BJ (cell line): Measurements from ENCODE around the gene IZUMO4. TPM values are rescaled to one million over a fixed set of nuclear protein-coding genes. Genes with fewer than 3 reads are reported as not detected.
"Not testable (repeated sequence)": the region's sequence is repeated elsewhere in the genome, so short reads cannot be mapped to it uniquely, and the experiment has no call there.

Source experiments
- CTCF ChIA-PET: fragments of 350-600 bp; formaldehyde crosslinking; extraction: SDS; loops from one replicate; lab custom pipeline; 2021; ENCODE audit warnings: antibody characterized with exemption, inconsistent platforms; lab: Yijun Ruan, JAX
- POLR2A ChIA-PET: fragments of 300-600 bp; sonication (Branson Sonifier 250); formaldehyde crosslinking; extraction: SDS; loops from one replicate; lab custom pipeline; 2021; ENCODE audit warnings: antibody characterized with exemption; lab: Charles Lee
- DNase-seq: peaks from one replicate; pipeline ENCODE4 v3.0.0-alpha.2; 2011; ENCODE audit warnings: low read depth
- H3K27me3 ChIP-seq: 2 replicates; pipeline ENCODE4 v1.6.0; 2011; ENCODE audit warnings: low read length; ENCODE audit not compliant: control insufficient read depth, insufficient read depth
- H3K36me3 ChIP-seq: 2 replicates; pipeline ENCODE4 v1.5.1; 2011; ENCODE audit warnings: low read length; ENCODE audit not compliant: control insufficient read depth, insufficient read depth
- H3K4me3 ChIP-seq: 2 replicates; pipeline ENCODE4 v1.5.1; 2011; ENCODE audit warnings: low read depth, mild to moderate bottlenecking, control low read depth, low read length
- polyA plus RNA-seq: library from polyadenylated mRNA; depleted of rRNA; stranded (reverse); fragments of >200 nt; gene quantifications from 2 replicates; pipeline ENCODE4 v1.2.3, GENCODE V29; 2011
- TF ChIP-seq, protein P1 (sequence below): IDR thresholded peaks from 2 replicates; pipeline ENCODE4 v1.5.1; 2011; ENCODE audit warnings: low read depth, mild to moderate bottlenecking, control low read depth, inconsistent platforms, low read length, moderate library complexity; ENCODE audit not compliant: insufficient read depth

IZUMO4 gene
- polyA plus RNA-seq, 1 experiment, result 1.3 TPM

DNA sequence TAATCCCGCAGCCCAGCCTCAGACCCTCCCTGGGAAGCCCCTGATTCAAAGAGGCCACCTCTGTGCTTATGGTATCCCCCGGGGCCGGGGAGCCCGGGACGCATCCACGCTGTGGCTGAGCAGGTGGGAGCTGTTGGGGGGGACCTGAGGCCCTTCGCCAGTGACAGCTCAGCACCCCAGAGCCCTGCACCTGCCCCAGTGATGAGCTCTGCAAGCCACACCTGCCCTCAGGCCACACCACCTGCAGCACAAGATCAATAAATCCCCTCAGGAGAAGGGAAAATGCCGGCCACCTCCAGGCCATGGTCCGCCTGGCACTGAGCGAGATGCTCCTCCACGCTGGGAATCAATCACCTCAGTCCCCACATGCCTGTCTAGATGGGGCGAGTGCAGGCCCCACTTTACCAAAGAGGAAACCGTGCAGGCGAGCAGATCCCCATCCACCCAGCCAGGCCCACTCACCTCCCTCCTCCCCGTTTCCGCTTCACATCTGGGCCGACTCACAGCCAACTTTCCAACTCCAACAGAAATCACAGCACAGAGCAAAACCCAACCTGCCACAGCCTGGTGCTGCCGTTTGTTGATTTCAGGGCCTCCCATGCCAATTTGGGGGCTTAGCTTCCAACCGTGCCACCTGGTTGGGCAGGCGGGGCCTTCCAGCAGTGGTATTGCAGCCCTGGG is 13.4 kb upstream of the IZUMO4 start:
- CTCF ChIA-PET, result interaction anchor here (1.0 to 1.8 kb wide), 2 partner anchors 14 to 56 kb away, joined by 3 to 11 read pairs; no protein-coding TSS in a partner anchor
- POLR2A ChIA-PET, result no interaction called here
- no peak for DNase-seq

DNA sequence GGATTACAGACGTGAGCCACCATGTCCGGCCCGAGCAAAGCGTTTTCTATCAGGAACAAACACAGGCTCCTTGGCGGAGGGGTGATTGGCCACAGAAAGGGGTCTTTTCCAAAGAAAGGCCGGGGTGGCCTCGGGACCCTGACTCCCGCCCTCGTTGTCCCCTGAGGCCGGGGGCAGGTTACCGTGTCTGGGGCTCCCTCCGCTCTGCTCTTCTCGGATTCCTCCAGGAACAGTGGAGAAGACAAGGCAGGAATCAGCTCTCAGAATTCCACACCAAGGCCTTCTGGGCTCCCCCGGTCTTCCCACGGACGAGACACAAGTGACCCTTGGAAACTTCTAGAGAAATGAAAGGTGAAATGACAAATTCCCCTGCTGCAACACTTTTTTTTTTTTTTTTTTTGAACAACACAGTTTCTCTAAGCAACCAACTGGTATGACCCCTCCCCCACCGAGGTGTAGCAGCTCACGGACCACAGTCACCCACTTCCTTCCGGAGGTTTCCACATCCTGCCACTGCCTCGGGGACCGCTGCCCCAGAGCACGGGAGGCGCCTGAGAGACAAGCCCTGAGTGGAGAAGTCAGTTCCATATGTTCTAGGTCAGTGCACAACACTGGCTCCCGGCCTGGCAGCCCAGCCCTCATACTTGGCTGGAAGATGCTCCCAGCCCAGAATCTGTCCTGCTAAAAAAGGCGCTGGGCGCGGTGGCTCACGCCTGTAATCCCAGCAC is 11.6 kb upstream of the IZUMO4 start:
- DNase-seq, result no peak
- Histone ChIP-seq H3K27me3 (no peaks in the 10 kb centered on the region), H3K4me3 (no peak overlapping the region), H3K36me3 (peaks cover 8% of the 10 kb centered on the region)
- ChIA-PET CTCF (interaction anchor here (0.6 to 1.5 kb wide), 2 partner anchors 15 to 16 kb away, joined by 3 to 4 read pairs; no protein-coding TSS in a partner anchor), POLR2A (no interaction called here)
- TF ChIP-seq, protein P1, sequence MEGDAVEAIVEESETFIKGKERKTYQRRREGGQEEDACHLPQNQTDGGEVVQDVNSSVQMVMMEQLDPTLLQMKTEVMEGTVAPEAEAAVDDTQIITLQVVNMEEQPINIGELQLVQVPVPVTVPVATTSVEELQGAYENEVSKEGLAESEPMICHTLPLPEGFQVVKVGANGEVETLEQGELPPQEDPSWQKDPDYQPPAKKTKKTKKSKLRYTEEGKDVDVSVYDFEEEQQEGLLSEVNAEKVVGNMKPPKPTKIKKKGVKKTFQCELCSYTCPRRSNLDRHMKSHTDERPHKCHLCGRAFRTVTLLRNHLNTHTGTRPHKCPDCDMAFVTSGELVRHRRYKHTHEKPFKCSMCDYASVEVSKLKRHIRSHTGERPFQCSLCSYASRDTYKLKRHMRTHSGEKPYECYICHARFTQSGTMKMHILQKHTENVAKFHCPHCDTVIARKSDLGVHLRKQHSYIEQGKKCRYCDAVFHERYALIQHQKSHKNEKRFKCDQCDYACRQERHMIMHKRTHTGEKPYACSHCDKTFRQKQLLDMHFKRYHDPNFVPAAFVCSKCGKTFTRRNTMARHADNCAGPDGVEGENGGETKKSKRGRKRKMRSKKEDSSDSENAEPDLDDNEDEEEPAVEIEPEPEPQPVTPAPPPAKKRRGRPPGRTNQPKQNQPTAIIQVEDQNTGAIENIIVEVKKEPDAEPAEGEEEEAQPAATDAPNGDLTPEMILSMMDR, result no peak

More for the DNA sequence above, 13.4 kb upstream of the IZUMO4 start:
- Histone ChIP-seq H3K36me3 (peaks cover 13% of the 10 kb centered on the region), H3K27me3 (no peaks in the 10 kb centered on the region), H3K4me3 (no peak overlapping the region)
- TF ChIP-seq, protein P1, result no peak

DNA sequence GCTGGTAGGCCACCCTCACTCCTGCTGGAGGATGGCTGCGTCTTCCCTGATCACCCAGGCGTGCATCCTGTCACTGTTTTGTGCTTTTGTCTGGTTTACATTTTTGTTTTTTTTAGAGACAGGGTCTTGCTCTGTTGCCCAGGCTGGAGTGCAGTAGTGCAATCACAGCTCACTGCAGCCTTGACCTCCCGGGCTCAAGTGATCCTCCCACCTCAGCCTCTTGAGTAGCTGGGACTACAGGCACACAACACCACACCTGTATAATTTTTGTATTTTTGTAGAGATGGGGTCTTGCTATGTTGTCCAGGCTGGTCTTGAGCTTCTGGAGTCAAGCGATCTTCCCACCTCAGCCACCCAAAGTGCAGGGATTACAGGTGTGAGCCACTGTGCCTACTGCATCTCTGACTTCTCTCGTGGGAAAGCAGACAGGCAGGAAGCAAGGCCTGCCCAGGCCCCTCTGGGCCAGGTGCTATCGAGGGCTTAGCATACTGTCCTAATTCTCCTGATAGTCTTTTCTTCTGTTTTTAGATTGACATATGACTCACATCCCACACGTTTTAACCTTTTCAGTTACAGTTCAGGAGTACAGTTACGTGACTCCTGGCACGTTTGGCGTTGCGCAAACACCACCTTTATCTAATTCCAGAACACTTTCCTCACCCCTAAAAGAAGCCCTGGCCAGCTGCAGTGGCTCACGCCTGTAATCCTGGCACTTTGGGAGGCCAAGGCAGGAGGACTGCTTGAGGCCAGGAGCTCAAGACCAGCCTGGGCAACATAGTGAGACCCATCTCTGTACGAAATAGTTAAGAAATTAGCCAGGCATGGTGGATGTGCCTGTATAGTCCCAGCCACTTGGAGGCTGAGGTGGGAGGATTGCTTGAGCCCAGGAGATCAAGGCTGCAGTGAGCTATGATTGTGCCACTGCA is 9.8 kb upstream of the IZUMO4 start:
- CTCF ChIA-PET, result interaction anchor here (0.8 to 1.6 kb wide), 4 partner anchors 17 to 157 kb away, joined by 3 to 6 read pairs (median 4); no protein-coding TSS in a partner anchor
- POLR2A ChIA-PET, H3K4me3 ChIP-seq: not testable (repeated sequence)

DNA sequence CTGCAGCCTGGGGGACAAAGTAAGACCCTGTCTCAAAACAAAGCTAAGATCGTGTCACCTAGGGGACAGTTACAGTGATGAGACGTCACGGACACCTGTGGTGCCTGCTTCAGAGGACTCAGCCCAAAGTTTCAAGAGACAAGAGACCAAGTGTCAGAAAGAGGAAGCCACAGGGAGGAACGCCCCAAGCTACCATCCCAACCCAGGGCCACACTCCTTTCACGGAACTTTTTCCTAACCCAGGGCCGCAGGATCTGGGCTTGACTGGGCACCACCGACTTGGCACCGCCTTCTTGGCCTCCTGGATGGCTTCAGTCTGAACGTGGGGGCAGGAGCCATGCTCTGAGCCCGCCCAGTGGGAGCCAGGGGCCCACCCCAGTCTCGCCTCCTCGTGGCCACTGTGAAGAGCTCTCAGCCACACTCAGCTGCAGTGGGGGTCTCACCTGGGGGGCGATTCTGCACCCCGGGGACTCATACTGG is 9.1 kb upstream of the IZUMO4 start:
- Histone ChIP-seq H3K4me3 (no peak overlapping the region), H3K27me3 (no peaks in the 10 kb centered on the region), H3K36me3 (peaks cover 9% of the 10 kb centered on the region)
- POLR2A ChIA-PET, result no interaction called here
- DNase-seq, result no peak
- CTCF ChIA-PET, result interaction anchor here (0.8 to 1.6 kb wide), 4 partner anchors 18 to 158 kb away, joined by 3 to 6 read pairs (median 4); no protein-coding TSS in a partner anchor
- TF ChIP-seq, protein P1, result no peak

More for the DNA sequence above, 9.8 kb upstream of the IZUMO4 start:
- H3K36me3 ChIP-seq, DNase-seq, H3K27me3 ChIP-seq: not testable (repeated sequence)

DNA sequence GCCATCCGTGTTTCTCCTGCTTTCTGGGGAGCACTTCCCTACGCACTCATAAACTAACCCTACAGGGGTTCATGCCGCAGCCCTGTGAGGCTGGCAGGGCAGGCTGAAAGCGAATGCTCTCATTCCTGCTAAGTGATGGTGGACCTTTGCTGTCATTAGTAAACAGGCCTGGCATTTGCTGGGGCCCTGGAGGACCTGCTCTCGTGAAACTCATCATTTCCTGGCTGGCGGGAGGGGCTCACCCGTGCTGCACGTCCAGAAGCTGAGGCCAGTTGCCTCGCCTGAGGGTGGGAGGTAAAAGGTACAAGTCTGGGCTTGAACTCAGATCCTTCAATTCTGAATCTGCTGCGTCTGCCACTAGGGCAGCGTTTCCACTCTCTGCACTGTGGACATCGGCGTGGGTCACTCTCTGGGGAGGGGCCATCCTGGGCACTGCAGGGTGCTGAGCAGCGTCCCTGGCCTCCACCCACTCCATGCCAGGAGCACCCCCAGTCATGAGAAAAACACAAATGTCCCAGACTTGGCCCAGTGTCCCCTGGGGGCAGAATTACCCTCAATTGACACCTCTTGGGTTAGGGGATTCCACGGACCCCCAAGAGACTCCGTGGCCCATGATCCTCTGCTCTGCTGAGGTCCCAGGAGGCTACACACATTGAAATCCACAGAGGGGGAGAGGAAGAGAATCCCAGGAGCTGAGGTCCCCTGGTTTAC is 7.6 kb upstream of the IZUMO4 start:
- Histone ChIP-seq H3K4me3 (no peak overlapping the region), H3K27me3 (no peaks in the 10 kb centered on the region), H3K36me3 (peaks cover 5% of the 10 kb centered on the region)
- DNase-seq, result no peak
- ChIA-PET CTCF (interaction anchor here (0.6 to 1.3 kb wide), 3 partner anchors 19 to 156 kb away, joined by 3 to 4 read pairs (median 4); no protein-coding TSS in a partner anchor), POLR2A (no interaction called here)
- TF ChIP-seq, protein P1, result no peak
